IMR-90 (cell line): ENCODE measurements around the gene FAM161A. TPM values are rescaled to one million over a fixed set of nuclear protein-coding genes. Genes with fewer than 3 reads are reported as not detected.

Experiments
- ATAC-seq: fragments of 200-7000 bp; cut with Tn5 transposase; 2 replicates; pipeline ENCODE4 v1.9.1; 2020; ENCODE audit warnings: low read depth, mild to moderate bottlenecking, moderate library complexity
- BruUV-seq: library from RNA; stranded (reverse); fragments of 400-500 nt; replicated peaks from 2 replicates; lab custom pipeline; 2021; lab: Mats Ljungman, UMichigan
- CTCF ChIA-PET: fragments of 300-600 bp; formaldehyde crosslinking; extraction: SDS; loops from one replicate; lab custom pipeline; 2021; ENCODE audit warnings: antibody characterized with exemption; lab: Yijun Ruan, JAX
- POLR2A ChIA-PET: fragments of 300-600 bp; sonication (Branson Sonifier 250); formaldehyde crosslinking; loops from one replicate; lab custom pipeline; 2022; ENCODE audit warnings: antibody characterized with exemption; ENCODE audit not compliant: unreplicated experiment; lab: Charles Lee
- DNase-seq: peaks from one replicate; pipeline ENCODE4 v3.0.0; 2013
- H2AFZ ChIP-seq: replicated peaks from 2 replicates; pipeline ENCODE3; 2013; ENCODE audit warnings: low read length, mild to moderate bottlenecking; ENCODE audit not compliant: poor library complexity
- H2AK5ac ChIP-seq: 2 replicates; pipeline ENCODE4 v1.6.1; 2013; ENCODE audit warnings: low read depth, low read length, inconsistent platforms
- H2AK9ac ChIP-seq: replicated peaks from 2 replicates; pipeline ENCODE3; 2013; ENCODE audit warnings: mild to moderate bottlenecking, low read depth, low read length, moderate library complexity; ENCODE audit not compliant: poor library complexity
- H2BK120ac ChIP-seq: 2 replicates; pipeline ENCODE4 v1.6.1; 2013; ENCODE audit warnings: low read depth, low read length, inconsistent platforms
- H2BK15ac ChIP-seq: 3 replicates; pipeline ENCODE4 v1.6.1; 2013; ENCODE audit warnings: low read depth, low read length, inconsistent platforms
- H2BK20ac ChIP-seq: 2 replicates; pipeline ENCODE4 v1.6.1; 2013; ENCODE audit warnings: low read depth, mild to moderate bottlenecking, inconsistent platforms, low read length, moderate library complexity
- H2BK5ac ChIP-seq: 2 replicates; pipeline ENCODE4 v1.6.1; 2013; ENCODE audit warnings: mild to moderate bottlenecking, low read depth, low read length, inconsistent platforms; ENCODE audit not compliant: poor library complexity, severe bottlenecking
- H3K14ac ChIP-seq: replicated peaks from 2 replicates; pipeline ENCODE4 v1.6.1; 2013; ENCODE audit warnings: low read depth, low read length, inconsistent platforms
- H3K18ac ChIP-seq: 2 replicates; pipeline ENCODE4 v1.6.1; 2013; ENCODE audit warnings: low read depth, low read length, control low read depth
- H3K23ac ChIP-seq: 2 replicates; pipeline ENCODE4 v1.6.1; 2013; ENCODE audit warnings: low read depth, low read length, inconsistent platforms
- H3K27ac ChIP-seq: 2 replicates; pipeline ENCODE4 v1.5.1; 2013; ENCODE audit warnings: mild to moderate bottlenecking, control low read depth, low read length; ENCODE audit not compliant: insufficient read depth
- H3K27me3 ChIP-seq: 2 replicates; pipeline ENCODE4 v1.6.1; 2013; ENCODE audit warnings: low read length; ENCODE audit not compliant: control insufficient read depth, insufficient read depth
- H3K36me3 ChIP-seq: 2 replicates; pipeline ENCODE4 v1.6.1; 2013; ENCODE audit warnings: low read length, mixed read lengths; ENCODE audit not compliant: control insufficient read depth, insufficient read depth
- H3K4ac ChIP-seq: 2 replicates; pipeline ENCODE4 v1.6.1; 2013; ENCODE audit warnings: low read depth, low read length, inconsistent platforms
- H3K4me1 ChIP-seq: 2 replicates; pipeline ENCODE4 v1.6.1; 2013; ENCODE audit warnings: low read length, mixed read lengths; ENCODE audit not compliant: control insufficient read depth, insufficient read depth
- H3K4me2 ChIP-seq: 2 replicates; pipeline ENCODE4 v1.6.1; 2013; ENCODE audit warnings: low read depth, mild to moderate bottlenecking, control low read depth, low read length, moderate library complexity
- H3K4me3 ChIP-seq: 2 replicates; pipeline ENCODE4 v1.5.1; 2013; ENCODE audit warnings: low read depth, mild to moderate bottlenecking, control low read depth, low read length, moderate library complexity; ENCODE audit not compliant: insufficient read depth
- H3K56ac ChIP-seq: 2 replicates; pipeline ENCODE4 v1.6.1; 2013; ENCODE audit warnings: low read length, inconsistent platforms; ENCODE audit not compliant: insufficient read depth; ENCODE audit errors: extremely low read depth
- H3K79me1 ChIP-seq, 2 experiments: 2 replicates each; pipeline ENCODE4 v1.6.1; 2013; ENCODE audit warnings: low read length in 2 of 2, inconsistent platforms in 1 of 2, low read depth in 1 of 2
- H3K9ac ChIP-seq: 2 replicates; pipeline ENCODE4 v1.6.1; 2013; ENCODE audit warnings: low read depth, low read length, control low read depth
- H3K9me1 ChIP-seq: 2 replicates; pipeline ENCODE4 v1.6.1; 2013; ENCODE audit warnings: low read length, inconsistent platforms; ENCODE audit not compliant: insufficient read depth
- H3K9me3 ChIP-seq: 2 replicates; pipeline ENCODE4 v1.6.1; 2013; ENCODE audit warnings: low read length; ENCODE audit not compliant: control insufficient read depth, insufficient read depth
- H4K20me1 ChIP-seq: 2 replicates; pipeline ENCODE4 v1.6.1; 2013; ENCODE audit warnings: low read length, inconsistent platforms; ENCODE audit not compliant: insufficient read depth
- H4K5ac ChIP-seq: 2 replicates; pipeline ENCODE4 v1.6.1; 2013; ENCODE audit warnings: mild to moderate bottlenecking, low read depth, low read length, control low read depth
- H4K8ac ChIP-seq, 2 experiments: 2 replicates each; pipeline ENCODE4 v1.6.1; 2013; ENCODE audit warnings: low read depth in 2 of 2, low read length in 2 of 2, control low read depth in 1 of 2, inconsistent platforms in 1 of 2
- H4K91ac ChIP-seq: 2 replicates; pipeline ENCODE4 v1.6.1; 2013; ENCODE audit warnings: low read depth, low read length, inconsistent platforms; ENCODE audit not compliant: insufficient read depth
- BHLHE40 ChIP-seq: fragments of 150-350 bp; IDR thresholded peaks from 2 replicates; pipeline ENCODE4 v1.6.1; 2016; ENCODE audit warnings: mild to moderate bottlenecking, low read depth, low read length
- CEBPB ChIP-seq: IDR thresholded peaks from 2 replicates; pipeline ENCODE4 v1.6.1; 2012; ENCODE audit warnings: low read depth, low read length, improper control_type of control experiment
- CHD1 ChIP-seq: IDR thresholded peaks from 2 replicates; pipeline ENCODE4 v1.6.1; 2012; ENCODE audit warnings: low read depth, low read length, improper control_type of control experiment
- FOS ChIP-seq: fragments of 150-350 bp; IDR thresholded peaks from 2 replicates; pipeline ENCODE4 v1.6.1; 2016; ENCODE audit warnings: low read depth, low read length
- MAFK ChIP-seq: IDR thresholded peaks from 2 replicates; pipeline ENCODE4 v1.6.1; 2012; ENCODE audit warnings: low read depth, low read length, improper control_type of control experiment
- MXI1 ChIP-seq: IDR thresholded peaks from 2 replicates; pipeline ENCODE4 v1.6.1; 2012; ENCODE audit warnings: low read depth, mild to moderate bottlenecking, low read length, moderate library complexity, borderline replicate concordance
- NFE2L2 ChIP-seq: fragments of 150-350 bp; IDR thresholded peaks from 2 replicates; pipeline ENCODE4 v1.6.1; 2016; ENCODE audit warnings: low read depth, mild to moderate bottlenecking, low read length
- POLR2A ChIP-seq: IDR thresholded peaks from 2 replicates; pipeline ENCODE4 v1.6.1; 2012; ENCODE audit warnings: mild to moderate bottlenecking, low read depth, low read length
- RFX5 ChIP-seq: IDR thresholded peaks from 2 replicates; pipeline ENCODE4 v1.8.0; 2012; ENCODE audit warnings: low read depth, mild to moderate bottlenecking, low read length, moderate library complexity
- SMC3 ChIP-seq: fragments of 150-350 bp; IDR thresholded peaks from 2 replicates; pipeline ENCODE4 v1.6.1; 2016; ENCODE audit warnings: low read depth, mild to moderate bottlenecking, antibody characterized with exemption, low read length, moderate library complexity
- dilution Hi-C: fragments of 300-500 bp; cut with HindIII; formaldehyde crosslinking; loops from one replicate; pipeline ENCODE4 v1.14.3; 2018; ENCODE audit warnings: low sequenced_read_pairs; ENCODE audit not compliant: unreplicated experiment
- in situ Hi-C: fragments of 300-500 bp; cut with MboI; formaldehyde crosslinking; loops from 3 replicates; pipeline ENCODE4 v1.14.3; 2019; ENCODE audit warnings: low sequenced_read_pairs, inconsistent platforms, mixed read lengths
- intact Hi-C: fragments of 100-400 bp; cut with micrococcal nuclease; formaldehyde crosslinking; loops from 2 replicates; pipeline ENCODE4 v1.10.0; 2022
- polyA plus RNA-seq, 3 experiments: library from polyadenylated mRNA; depleted of rRNA; stranded (reverse); fragments of >200 nt; gene quantifications; 2 replicates each; pipeline ENCODE4 v1.2.3, GENCODE V29; 2012; ENCODE audit warnings: low replicate concordance in 1 of 3
- total RNA-seq: library from RNA; depleted of rRNA; stranded (reverse); fragments of >200 nt; gene quantifications from 2 replicates; pipeline ENCODE4 v1.2.3, GENCODE V29; 2012
- TF ChIP-seq, protein P1 (sequence below): fragments of 150-350 bp; IDR thresholded peaks from 2 replicates; pipeline ENCODE4 v1.6.1; 2017; ENCODE audit warnings: mild to moderate bottlenecking, antibody characterized with exemption, low read length, low read depth
- TF ChIP-seq, protein P2 (sequence below): fragments of 150-350 bp; IDR thresholded peaks from 2 replicates; pipeline ENCODE4 v1.6.1; 2016; ENCODE audit warnings: low read depth, mild to moderate bottlenecking, low read length, moderate library complexity, borderline replicate concordance

FAM161A gene
- total and polyA plus RNA-seq, 2 of the 4 experiments (the other 2 are of a cell fraction) = 0.80 to 1.3 TPM

DNA sequence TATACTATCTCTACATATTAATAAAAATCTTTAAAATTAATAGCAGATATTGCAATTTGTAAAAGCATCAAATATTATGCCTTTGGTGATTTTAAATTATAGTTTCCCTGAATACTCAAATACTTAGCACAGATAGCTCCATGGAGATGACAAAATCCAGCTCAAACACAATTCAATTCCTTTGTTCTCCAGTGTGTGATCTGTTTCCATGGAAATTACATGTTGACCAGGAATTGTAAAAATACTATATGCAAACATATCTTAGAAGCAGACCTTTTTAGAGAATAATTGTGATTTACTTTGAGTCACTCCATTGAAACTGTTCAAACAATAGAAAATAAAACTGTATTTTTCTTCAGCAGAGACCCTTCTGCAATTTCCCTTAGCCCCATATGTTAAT, 68.3 kb downstream of the FAM161A start:
- no peak overlapping the region for H3K4me2 ChIP-seq
- H2AK5ac ChIP-seq = no peak overlapping the region
- no peak overlapping the region for H3K23ac ChIP-seq
- H2BK5ac ChIP-seq = no peak overlapping the region
- no peak overlapping the region for H4K8ac ChIP-seq
- H3K14ac ChIP-seq = no peak overlapping the region
- no TSS peak for BruUV-seq
- no peak overlapping the region for H4K91ac ChIP-seq
- H2AFZ ChIP-seq = no peak overlapping the region
- ATAC-seq = no peak
- no peak overlapping the region for H2BK20ac ChIP-seq
- H3K56ac ChIP-seq = no peak overlapping the region
- no peak overlapping the region for H3K27ac ChIP-seq
- H3K4me3 ChIP-seq = no peak overlapping the region
- ChIA-PET POLR2A (no interaction called here), CTCF (no interaction called here)
- dilution Hi-C loops = no loop called here
- H3K9ac ChIP-seq = no peak overlapping the region
- H4K5ac ChIP-seq = no peak overlapping the region
- no peak overlapping the region for H2BK120ac ChIP-seq
- DNase-seq = no peak
- no peaks in the 10 kb centered on the region for H3K9me1 ChIP-seq
- H3K4me1 ChIP-seq = no peaks in the 10 kb centered on the region
- H3K27me3 ChIP-seq = peaks cover 2% of the 10 kb centered on the region; the same call in 1 of the 2 replicates
- H4K20me1 ChIP-seq = no peaks in the 10 kb centered on the region
- in situ Hi-C loops = no loop called here
- H3K4ac ChIP-seq = no peak overlapping the region
- no peak overlapping the region for H2AK9ac ChIP-seq
- intact Hi-C loops = no loop called here
- TF ChIP-seq, protein P1, sequence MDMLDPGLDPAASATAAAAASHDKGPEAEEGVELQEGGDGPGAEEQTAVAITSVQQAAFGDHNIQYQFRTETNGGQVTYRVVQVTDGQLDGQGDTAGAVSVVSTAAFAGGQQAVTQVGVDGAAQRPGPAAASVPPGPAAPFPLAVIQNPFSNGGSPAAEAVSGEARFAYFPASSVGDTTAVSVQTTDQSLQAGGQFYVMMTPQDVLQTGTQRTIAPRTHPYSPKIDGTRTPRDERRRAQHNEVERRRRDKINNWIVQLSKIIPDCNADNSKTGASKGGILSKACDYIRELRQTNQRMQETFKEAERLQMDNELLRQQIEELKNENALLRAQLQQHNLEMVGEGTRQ = no peak
- no peak for TF ChIP-seq BHLHE40
- TF ChIP-seq CEBPB = no peak
- TF ChIP-seq SMC3 = no peak
- no peak for TF ChIP-seq MXI1
- TF ChIP-seq, protein P2, sequence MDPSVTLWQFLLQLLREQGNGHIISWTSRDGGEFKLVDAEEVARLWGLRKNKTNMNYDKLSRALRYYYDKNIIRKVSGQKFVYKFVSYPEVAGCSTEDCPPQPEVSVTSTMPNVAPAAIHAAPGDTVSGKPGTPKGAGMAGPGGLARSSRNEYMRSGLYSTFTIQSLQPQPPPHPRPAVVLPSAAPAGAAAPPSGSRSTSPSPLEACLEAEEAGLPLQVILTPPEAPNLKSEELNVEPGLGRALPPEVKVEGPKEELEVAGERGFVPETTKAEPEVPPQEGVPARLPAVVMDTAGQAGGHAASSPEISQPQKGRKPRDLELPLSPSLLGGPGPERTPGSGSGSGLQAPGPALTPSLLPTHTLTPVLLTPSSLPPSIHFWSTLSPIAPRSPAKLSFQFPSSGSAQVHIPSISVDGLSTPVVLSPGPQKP = no peak
- TF ChIP-seq NFE2L2 = no peak
- no peak for TF ChIP-seq FOS
- TF ChIP-seq MAFK = no peak
- TF ChIP-seq CHD1 = no peak
- TF ChIP-seq POLR2A = no peak
- no peak for TF ChIP-seq RFX5
- no peaks in the 10 kb centered on the region for H3K79me1 ChIP-seq
- H2BK15ac ChIP-seq = no peak overlapping the region
- no peaks in the 10 kb centered on the region for H3K36me3 ChIP-seq
- peaks cover 6% of the 10 kb centered on the region for H3K9me3 ChIP-seq
- no peak overlapping the region for H3K18ac ChIP-seq
